Smooth muscle cell (in vitro differentiated cells): ENCODE measurements around the gene CCDC74B. TPM values are rescaled to one million over a fixed set of nuclear protein-coding genes. Genes with fewer than 3 reads are reported as not detected.
"Not testable (repeated sequence)": the region's sequence is repeated elsewhere in the genome, so short reads cannot be mapped to it uniquely, and the experiment has no call there.

ENCODE experiments used
- DNase-seq: peaks from one replicate; lab custom pipeline; 2025; ENCODE audit not compliant: unreplicated experiment; lab: John Stamatoyannopoulos, UW
- H2AFZ ChIP-seq: fragments of 200-600 bp; sonication (generic); 2 replicates; pipeline ENCODE4 v1.6.0; 2016; ENCODE audit warnings: antibody characterized with exemption, low read depth, mild to moderate bottlenecking
- H3F3A ChIP-seq: fragments of 200-600 bp; sonication (generic); 2 replicates; pipeline ENCODE4 v1.6.0; 2017; ENCODE audit warnings: antibody characterized with exemption, low read depth
- H3K27ac ChIP-seq: fragments of 200-600 bp; sonication (generic); 2 replicates; pipeline ENCODE4 v1.5.1; 2016; ENCODE audit warnings: low read depth, mild to moderate bottlenecking
- H3K27me3 ChIP-seq: fragments of 200-600 bp; sonication (generic); 2 replicates; pipeline ENCODE4 v1.6.1; 2016; ENCODE audit warnings: low read depth, mild to moderate bottlenecking
- H3K36me3 ChIP-seq: fragments of 200-600 bp; sonication (generic); 2 replicates; pipeline ENCODE4 v1.5.1; 2016; ENCODE audit warnings: low read depth
- H3K4me1 ChIP-seq: fragments of 200-600 bp; sonication (generic); 2 replicates; pipeline ENCODE4 v1.5.1; 2016; ENCODE audit warnings: low read depth
- H3K4me2 ChIP-seq: fragments of 200-600 bp; sonication (generic); 2 replicates; pipeline ENCODE4 v1.6.0; 2016; ENCODE audit warnings: mild to moderate bottlenecking
- H3K4me3 ChIP-seq: fragments of 200-600 bp; sonication (generic); 2 replicates; pipeline ENCODE4 v1.5.1; 2016; ENCODE audit warnings: mild to moderate bottlenecking
- H3K79me2 ChIP-seq: fragments of 200-600 bp; sonication (generic); 2 replicates; pipeline ENCODE4 v1.6.0; 2016; ENCODE audit warnings: low read depth, mild to moderate bottlenecking
- H3K9ac ChIP-seq: fragments of 200-600 bp; sonication (generic); 2 replicates; pipeline ENCODE4 v1.6.0; 2016; ENCODE audit warnings: low read depth
- H3K9me3 ChIP-seq: fragments of 200-600 bp; sonication (generic); replicated peaks from 2 replicates; pipeline ENCODE4 v1.5.1; 2016; ENCODE audit warnings: low read depth
- H4K20me1 ChIP-seq: fragments of 200-600 bp; sonication (generic); 2 replicates; pipeline ENCODE4 v1.6.0; 2016; ENCODE audit warnings: low read depth
- WGBS: methylation state at CpG from one replicate; pipeline ENCODE4 v1.1.7; 2016; ENCODE audit warnings: low lambda C conversion rate; 5-methylcytosine and 5-hydroxymethylcytosine counted together
- polyA plus RNA-seq: library from polyadenylated mRNA; unstranded; fragments of >200 nt; fragmentation: Nextera tagmentation; extraction: Ambion mirVana; gene quantifications from 2 replicates; pipeline ENCODE4 v1.2.1, GENCODE V29; 2016
- total RNA-seq: library from RNA; depleted of rRNA; stranded (reverse); fragments of >200 nt; gene quantifications from 2 replicates; pipeline ENCODE4 v1.2.3, GENCODE V29; 2014
- TF ChIP-seq, protein P1 (sequence below): fragments of 200-600 bp; sonication (generic); IDR thresholded peaks from 2 replicates; pipeline ENCODE4 v1.5.1; 2017; ENCODE audit warnings: borderline replicate concordance, mild to moderate bottlenecking, antibody characterized with exemption; ENCODE audit not compliant: insufficient read depth, poor library complexity, severe bottlenecking

CCDC74B gene
- total and polyA plus RNA-seq, 2 experiments from 2014 or later, result 7.7 to 14.5 TPM

- Histone ChIP-seq H2AFZ (no peak overlapping the region), H3K4me1 (no peaks in the 10 kb centered on the region), H4K20me1 (no peaks in the 10 kb centered on the region), H3F3A (no peaks in the 10 kb centered on the region), H3K4me2 (no peak overlapping the region), H3K79me2 (no peaks in the 10 kb centered on the region), H3K36me3 (peaks cover under 1% of the 10 kb centered on the region), H3K9me3 (no peaks in the 10 kb centered on the region), H3K27ac (no peak overlapping the region), H3K9ac (no peak overlapping the region), H3K4me3 (no peak overlapping the region), H3K27me3 (no peaks in the 10 kb centered on the region)
- no peak for DNase-seq
- TF ChIP-seq, protein P1, sequence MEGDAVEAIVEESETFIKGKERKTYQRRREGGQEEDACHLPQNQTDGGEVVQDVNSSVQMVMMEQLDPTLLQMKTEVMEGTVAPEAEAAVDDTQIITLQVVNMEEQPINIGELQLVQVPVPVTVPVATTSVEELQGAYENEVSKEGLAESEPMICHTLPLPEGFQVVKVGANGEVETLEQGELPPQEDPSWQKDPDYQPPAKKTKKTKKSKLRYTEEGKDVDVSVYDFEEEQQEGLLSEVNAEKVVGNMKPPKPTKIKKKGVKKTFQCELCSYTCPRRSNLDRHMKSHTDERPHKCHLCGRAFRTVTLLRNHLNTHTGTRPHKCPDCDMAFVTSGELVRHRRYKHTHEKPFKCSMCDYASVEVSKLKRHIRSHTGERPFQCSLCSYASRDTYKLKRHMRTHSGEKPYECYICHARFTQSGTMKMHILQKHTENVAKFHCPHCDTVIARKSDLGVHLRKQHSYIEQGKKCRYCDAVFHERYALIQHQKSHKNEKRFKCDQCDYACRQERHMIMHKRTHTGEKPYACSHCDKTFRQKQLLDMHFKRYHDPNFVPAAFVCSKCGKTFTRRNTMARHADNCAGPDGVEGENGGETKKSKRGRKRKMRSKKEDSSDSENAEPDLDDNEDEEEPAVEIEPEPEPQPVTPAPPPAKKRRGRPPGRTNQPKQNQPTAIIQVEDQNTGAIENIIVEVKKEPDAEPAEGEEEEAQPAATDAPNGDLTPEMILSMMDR, result no peak
- 96% methylated on average over 6 of the region's 6 CpGs for WGBS
These were observed 15.2 kb upstream of the CCDC74B start for GRCh38 chr2:130160131-130160530.

DNA sequence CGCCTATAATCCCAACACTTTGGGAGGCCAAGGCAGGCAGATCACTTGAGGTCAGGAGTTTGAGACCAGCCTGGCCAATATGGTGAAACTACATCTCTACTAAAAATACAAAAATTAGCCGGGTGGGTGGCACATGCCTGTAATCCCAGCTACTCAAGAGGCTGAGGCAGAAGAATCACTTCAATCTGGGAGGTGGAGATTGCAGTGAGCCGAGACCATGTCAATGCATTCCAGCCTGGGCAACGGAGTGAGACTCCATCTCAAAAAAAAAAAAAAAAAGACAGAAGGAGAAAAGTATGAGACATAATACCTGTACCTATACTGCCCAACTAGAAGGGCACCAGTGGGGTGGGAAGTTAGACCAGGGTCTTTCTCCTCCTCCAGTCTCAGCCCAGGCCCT is 14.5 kb upstream of the CCDC74B start:
- H3K36me3 ChIP-seq, H3K9ac ChIP-seq, H3K27me3 ChIP-seq, H3K4me3 ChIP-seq, DNase-seq, H3K4me1 ChIP-seq, H3K79me2 ChIP-seq, H3K9me3 ChIP-seq, H3F3A ChIP-seq, H4K20me1 ChIP-seq, H3K27ac ChIP-seq, H2AFZ ChIP-seq, H3K4me2 ChIP-seq: not testable (repeated sequence)
- WGBS, result 95% methylated on average over 4 of the region's 4 CpGs

DNA sequence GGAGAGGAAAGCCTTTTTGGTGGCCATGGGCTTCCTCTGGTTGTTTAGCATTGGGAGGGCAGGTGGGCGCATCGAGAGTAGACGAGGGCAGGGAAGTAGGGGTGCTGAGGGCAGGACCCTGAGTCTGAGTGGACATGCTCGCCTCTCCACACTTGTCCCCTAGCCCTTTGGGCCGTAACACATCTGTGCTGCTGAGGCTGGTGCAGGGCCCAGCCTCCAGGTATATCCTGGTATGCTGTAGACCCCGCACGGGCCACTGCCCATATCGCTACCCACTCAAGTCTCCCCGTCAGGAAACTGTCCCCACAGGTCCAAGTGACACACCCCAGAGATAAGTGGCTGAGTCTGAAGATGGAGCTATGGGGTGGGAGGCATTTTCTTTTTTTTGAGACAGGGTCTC is 13.7 kb upstream of the CCDC74B start:
- Histone ChIP-seq H3K79me2 (no peaks in the 10 kb centered on the region), H3K9ac (no peak overlapping the region), H3K36me3 (no peaks in the 10 kb centered on the region), H3K27me3 (no peaks in the 10 kb centered on the region), H3F3A (no peaks in the 10 kb centered on the region), H3K27ac (no peak overlapping the region), H3K4me3 (no peak overlapping the region), H3K9me3 (no peaks in the 10 kb centered on the region), H3K4me2 (no peak overlapping the region), H2AFZ (no peak overlapping the region), H3K4me1 (no peaks in the 10 kb centered on the region), H4K20me1 (no peaks in the 10 kb centered on the region)
- TF ChIP-seq, protein P1, result no peak
- no peak for DNase-seq
- WGBS, result 97% methylated on average over 5 of the region's 9 CpGs

DNA sequence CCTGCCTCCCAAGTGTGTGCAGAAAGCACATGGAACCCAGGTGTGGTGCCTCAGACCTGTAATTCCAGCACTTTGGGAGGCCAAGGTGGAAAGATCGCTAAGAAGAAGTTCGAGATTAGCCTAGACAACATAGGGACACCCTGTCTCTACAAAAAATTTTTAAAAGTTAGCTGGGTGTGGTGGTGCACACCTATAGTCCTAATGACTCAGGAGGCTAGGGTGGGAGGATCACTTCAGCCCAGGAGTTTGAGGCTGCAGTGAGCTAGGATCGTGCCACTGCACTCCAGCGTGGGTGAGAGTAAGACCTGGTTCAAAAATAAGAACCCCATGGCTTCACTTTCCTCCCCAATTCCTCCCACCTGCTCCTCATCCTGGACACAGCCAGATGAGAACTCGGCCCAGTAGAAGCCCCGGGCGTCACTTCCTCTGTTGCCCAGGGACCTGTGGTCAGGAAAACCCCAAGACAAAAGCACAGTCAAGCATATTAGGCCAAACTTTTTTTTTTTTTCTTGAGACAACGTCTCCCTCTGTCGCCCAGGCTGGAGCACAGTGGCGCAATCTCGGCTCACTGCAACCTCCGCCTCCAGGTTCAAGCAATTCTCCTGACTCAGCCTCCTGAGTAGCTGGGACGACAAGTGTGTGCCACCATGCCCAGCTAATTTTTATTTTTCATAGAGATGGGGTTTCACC is 13.1 kb upstream of the CCDC74B start:
- not testable (repeated sequence) for H3K4me1 ChIP-seq, H3K9ac ChIP-seq, H4K20me1 ChIP-seq, H3K27ac ChIP-seq, H3K4me2 ChIP-seq, H3K9me3 ChIP-seq, H3F3A ChIP-seq, H3K36me3 ChIP-seq, H3K4me3 ChIP-seq, H2AFZ ChIP-seq, DNase-seq, H3K27me3 ChIP-seq, H3K79me2 ChIP-seq
- 93% methylated on average over 13 of the region's 13 CpGs for WGBS

DNA sequence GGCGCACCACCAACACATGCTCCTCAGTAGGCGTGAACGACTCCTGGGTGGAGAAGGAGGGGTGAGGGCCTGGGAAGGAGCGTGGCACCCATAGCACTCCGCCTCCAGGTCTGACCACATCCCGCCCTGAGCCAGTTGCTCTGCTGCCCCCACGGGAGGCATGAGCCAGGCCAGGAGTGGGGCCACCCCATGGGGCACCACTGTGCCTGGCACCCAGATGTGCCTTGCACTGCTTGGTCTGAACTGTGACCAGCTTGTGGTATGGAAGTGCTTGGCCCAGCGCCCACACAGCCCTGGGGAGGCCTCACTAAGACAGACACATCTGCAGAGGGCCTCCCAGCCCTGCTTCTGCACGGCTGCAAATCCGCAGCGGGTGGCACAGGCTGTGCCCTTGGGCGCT is 12.4 kb upstream of the CCDC74B start:
- H3K9me3 ChIP-seq, H3K36me3 ChIP-seq, H4K20me1 ChIP-seq, DNase-seq, H3K79me2 ChIP-seq, H3K27ac ChIP-seq, H3K27me3 ChIP-seq, H3K9ac ChIP-seq, H2AFZ ChIP-seq, H3K4me1 ChIP-seq, H3F3A ChIP-seq, H3K4me3 ChIP-seq, H3K4me2 ChIP-seq: not testable (repeated sequence)
- WGBS, result 89% methylated on average over 12 of the region's 12 CpGs
